Sigmoid colon (tissue), 7 donors: Measurements from ENCODE around the gene DNAH17. TPM values are rescaled to one million over a fixed set of nuclear protein-coding genes. Genes with fewer than 3 reads are reported as not detected.

Experiments used
- DNase-seq: peaks from one replicate; pipeline ENCODE4 v3.0.0-alpha.2; 2019
- H3K27ac ChIP-seq, 4 donors: fragments of 200-600 bp; sonication (generic); one replicate each; pipeline ENCODE4 v1.5.1; 2016 to 2019; ENCODE audit warnings: mild to moderate bottlenecking in 1 of 4
- H3K27me3 ChIP-seq, 3 donors: fragments of 200-600 bp; sonication (generic); one replicate each; pipeline ENCODE4 v1.5.1; 2019; ENCODE audit warnings: mild to moderate bottlenecking in 1 of 3
- H3K36me3 ChIP-seq, 4 donors: fragments of 200-600 bp; sonication (generic); one replicate each; pipeline ENCODE4 v1.5.1; 2016 to 2019
- H3K4me1 ChIP-seq, 4 donors: fragments of 200-600 bp; sonication (generic); one replicate each; pipeline ENCODE4 v1.5.1; 2017 to 2019
- H3K4me3 ChIP-seq, 4 donors: fragments of 200-600 bp; sonication (generic); one replicate each; pipeline ENCODE4 v1.5.1; 2017 to 2019; ENCODE audit warnings: mild to moderate bottlenecking in 2 of 4, moderate library complexity in 1 of 4
- H3K9me3 ChIP-seq, 4 donors: fragments of 200-600 bp in 3 of 4; sonication (generic) in 3 of 4; one replicate each; pipeline versions ENCODE4 v1.5.1 to v1.6.1; 2013 to 2019
- EP300 ChIP-seq, 4 donors: sonication (generic); formaldehyde crosslinking; IDR thresholded peaks; one replicate each; pipeline ENCODE4 v1.6.1; 2017; ENCODE audit warnings: antibody characterized with exemption in 4 of 4
- POLR2A ChIP-seq, 2 donors: fragments of 450-650 bp; IDR thresholded peaks; one replicate each; pipeline ENCODE4 v1.6.1; 2016; ENCODE audit warnings: antibody characterized with exemption in 2 of 2, mild to moderate bottlenecking in 2 of 2, moderate library complexity in 2 of 2
- POLR2AphosphoS5 ChIP-seq, 4 donors: sonication (generic); formaldehyde crosslinking; IDR thresholded peaks; one replicate each; pipeline ENCODE4 v1.6.1; 2017; ENCODE audit warnings: antibody characterized with exemption in 4 of 4
- WGBS, 2 donors: extraction: QIAGEN DNeasy Blood & Tissue Kit; methylation state at CpG; one replicate each; pipeline ENCODE4 v1.1.7; 2013; 5-methylcytosine and 5-hydroxymethylcytosine counted together
- intact Hi-C: fragments of 100-400 bp; cut with DNase I; formaldehyde crosslinking; loops from one replicate; pipeline ENCODE4 v1.15.1; 2023
- polyA plus RNA-seq, 3 donors: library from polyadenylated mRNA; stranded (reverse); fragments of 200-250 nt; gene quantifications; one replicate each; pipeline ENCODE4 v1.2.3, GENCODE V29; 2013
- total RNA-seq, 4 donors: library from RNA; depleted of rRNA; stranded (reverse); fragments of >200 nt; gene quantifications; one replicate each; pipeline ENCODE4 v1.1.0, GENCODE V29; 2016
- TF ChIP-seq, protein P1 (sequence below), 4 experiments: fragments of 450-650 bp in 3 of 4; fragments of 200-600 bp in 1 of 4; IDR thresholded peaks; one replicate each; pipeline ENCODE4 v1.5.1; 2016 to 2019; ENCODE audit warnings: antibody characterized with exemption in 4 of 4, mild to moderate bottlenecking in 3 of 4, moderate library complexity in 2 of 4
- donor health status: healthy with polysubstance abuse.
- donor health status: Bipolar disorder and iron deficiency.
- donor health status: healthy.

The DNAH17 gene, protein sequence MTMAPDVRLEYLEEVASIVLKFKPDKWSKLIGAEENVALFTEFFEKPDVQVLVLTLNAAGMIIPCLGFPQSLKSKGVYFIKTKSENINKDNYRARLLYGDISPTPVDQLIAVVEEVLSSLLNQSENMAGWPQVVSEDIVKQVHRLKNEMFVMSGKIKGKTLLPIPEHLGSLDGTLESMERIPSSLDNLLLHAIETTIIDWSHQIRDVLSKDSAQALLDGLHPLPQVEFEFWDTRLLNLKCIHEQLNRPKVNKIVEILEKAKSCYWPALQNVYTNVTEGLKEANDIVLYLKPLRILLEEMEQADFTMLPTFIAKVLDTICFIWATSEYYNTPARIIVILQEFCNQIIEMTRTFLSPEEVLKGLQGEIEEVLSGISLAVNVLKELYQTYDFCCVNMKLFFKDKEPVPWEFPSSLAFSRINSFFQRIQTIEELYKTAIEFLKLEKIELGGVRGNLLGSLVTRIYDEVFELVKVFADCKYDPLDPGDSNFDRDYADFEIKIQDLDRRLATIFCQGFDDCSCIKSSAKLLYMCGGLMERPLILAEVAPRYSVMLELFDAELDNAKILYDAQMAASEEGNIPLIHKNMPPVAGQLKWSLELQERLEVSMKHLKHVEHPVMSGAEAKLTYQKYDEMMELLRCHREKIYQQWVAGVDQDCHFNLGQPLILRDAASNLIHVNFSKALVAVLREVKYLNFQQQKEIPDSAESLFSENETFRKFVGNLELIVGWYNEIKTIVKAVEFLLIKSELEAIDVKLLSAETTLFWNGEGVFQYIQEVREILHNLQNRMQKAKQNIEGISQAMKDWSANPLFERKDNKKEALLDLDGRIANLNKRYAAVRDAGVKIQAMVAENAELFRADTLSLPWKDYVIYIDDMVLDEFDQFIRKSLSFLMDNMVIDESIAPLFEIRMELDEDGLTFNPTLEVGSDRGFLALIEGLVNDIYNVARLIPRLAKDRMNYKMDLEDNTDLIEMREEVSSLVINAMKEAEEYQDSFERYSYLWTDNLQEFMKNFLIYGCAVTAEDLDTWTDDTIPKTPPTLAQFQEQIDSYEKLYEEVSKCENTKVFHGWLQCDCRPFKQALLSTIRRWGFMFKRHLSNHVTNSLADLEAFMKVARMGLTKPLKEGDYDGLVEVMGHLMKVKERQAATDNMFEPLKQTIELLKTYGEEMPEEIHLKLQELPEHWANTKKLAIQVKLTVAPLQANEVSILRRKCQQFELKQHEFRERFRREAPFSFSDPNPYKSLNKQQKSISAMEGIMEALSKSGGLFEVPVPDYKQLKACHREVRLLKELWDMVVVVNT (N-terminal part only)
- total RNA-seq (under 1 TPM in 3 of 4 donors, not detected in 1; 0.16 to 0.68 (median 0.36) TPM), polyA plus RNA-seq (under 1 TPM in 1 of 3 donors, not detected in 2; 0.07 TPM)

DNA sequence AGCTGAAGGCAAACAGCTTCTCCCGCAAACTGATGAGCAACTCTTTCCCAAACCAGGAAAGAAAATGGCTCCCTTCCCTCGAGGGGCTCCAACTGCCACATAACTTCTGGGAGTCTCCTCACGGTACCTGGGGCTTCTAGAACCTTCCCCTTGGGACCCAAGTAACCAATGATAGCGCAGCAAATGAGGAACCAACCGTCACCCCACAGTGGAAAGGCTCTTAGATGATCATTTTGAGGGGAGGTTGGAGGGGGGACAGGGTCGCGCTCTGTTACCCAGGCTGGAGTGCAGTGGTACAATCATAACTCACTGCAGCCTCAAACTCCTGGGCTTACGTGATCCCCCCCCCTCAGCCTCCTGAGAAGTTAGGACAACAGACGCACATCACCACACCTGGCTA, at the start of gene DNAH17:
TSS of gene DNAH17 (minus strand) at position 101 of the 400 bp plus-strand sequence. CDS start 2,339 bp downstream, outside the sequence.
- DNase-seq, result no peak
- H3K4me3 ChIP-seq, result no peak within 1 kb of the TSS
- intact Hi-C loops, result no loop called here
- H3K9me3 ChIP-seq, result no peaks in the 10 kb centered on the region
- H3K27me3 ChIP-seq, result no peaks in the 10 kb centered on the region
- TF ChIP-seq POLR2AphosphoS5 (IDR thresholded peaks at IDR 0.05), result no peak
- no peak for TF ChIP-seq EP300 (IDR thresholded peaks at IDR 0.05)
- TF ChIP-seq POLR2A (IDR thresholded peaks at IDR 0.05), result no peak
- TF ChIP-seq, protein P1, sequence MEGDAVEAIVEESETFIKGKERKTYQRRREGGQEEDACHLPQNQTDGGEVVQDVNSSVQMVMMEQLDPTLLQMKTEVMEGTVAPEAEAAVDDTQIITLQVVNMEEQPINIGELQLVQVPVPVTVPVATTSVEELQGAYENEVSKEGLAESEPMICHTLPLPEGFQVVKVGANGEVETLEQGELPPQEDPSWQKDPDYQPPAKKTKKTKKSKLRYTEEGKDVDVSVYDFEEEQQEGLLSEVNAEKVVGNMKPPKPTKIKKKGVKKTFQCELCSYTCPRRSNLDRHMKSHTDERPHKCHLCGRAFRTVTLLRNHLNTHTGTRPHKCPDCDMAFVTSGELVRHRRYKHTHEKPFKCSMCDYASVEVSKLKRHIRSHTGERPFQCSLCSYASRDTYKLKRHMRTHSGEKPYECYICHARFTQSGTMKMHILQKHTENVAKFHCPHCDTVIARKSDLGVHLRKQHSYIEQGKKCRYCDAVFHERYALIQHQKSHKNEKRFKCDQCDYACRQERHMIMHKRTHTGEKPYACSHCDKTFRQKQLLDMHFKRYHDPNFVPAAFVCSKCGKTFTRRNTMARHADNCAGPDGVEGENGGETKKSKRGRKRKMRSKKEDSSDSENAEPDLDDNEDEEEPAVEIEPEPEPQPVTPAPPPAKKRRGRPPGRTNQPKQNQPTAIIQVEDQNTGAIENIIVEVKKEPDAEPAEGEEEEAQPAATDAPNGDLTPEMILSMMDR (IDR thresholded peaks at IDR 0.05), result no peak
- no peaks in the 10 kb centered on the region for H3K36me3 ChIP-seq
- 83 to 86% methylated on average over 9 of the region's 9 CpGs for whole genome bisulfite sequencing, 2 donors
- H3K27ac ChIP-seq, result no peak within 1 kb of the TSS
- H3K4me1 ChIP-seq, result no peaks in the 10 kb centered on the region

DNA sequence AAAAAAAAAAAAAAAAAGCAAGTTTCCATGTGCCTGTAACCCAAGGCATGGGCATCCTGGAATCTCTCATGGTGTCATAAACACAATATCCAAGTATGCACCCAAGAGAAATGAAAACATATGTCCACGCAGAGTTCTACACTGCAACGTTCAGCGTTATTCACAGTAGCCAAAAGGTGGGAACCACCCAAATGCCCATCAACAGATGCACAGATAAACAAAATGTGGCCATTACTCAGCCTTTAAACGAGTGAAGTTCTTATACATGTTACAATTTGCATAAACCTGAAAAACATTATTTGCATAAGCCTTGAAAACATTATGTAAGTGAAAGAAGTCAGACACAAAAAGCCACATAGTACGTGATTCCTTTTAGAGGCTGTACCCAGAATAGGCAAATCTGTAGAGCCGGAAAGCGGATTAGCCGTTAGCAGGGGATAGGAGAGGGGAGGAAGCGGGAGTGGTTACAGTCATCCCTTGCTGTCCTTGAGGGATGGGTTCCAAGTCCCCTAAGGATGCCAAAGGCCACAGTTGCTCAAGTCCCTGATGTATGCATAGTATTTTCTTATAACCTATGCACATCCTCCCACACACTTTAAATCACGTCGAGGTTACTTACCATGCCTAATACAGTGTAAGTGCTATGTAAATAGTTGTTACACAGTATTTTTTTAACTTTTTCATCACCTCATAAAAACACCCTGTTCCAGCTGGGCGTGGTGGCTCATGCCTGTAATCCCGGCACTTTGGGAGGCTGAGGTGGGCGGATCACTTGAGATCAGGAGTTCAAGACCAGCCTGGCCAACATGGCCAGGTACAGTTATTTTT, 47.3 kb upstream of the DNAH17 start:
- intact Hi-C loops, result no loop called here
- Histone ChIP-seq H3K4me1 (no peaks in the 10 kb centered on the region), H3K27ac (no peak overlapping the region), H3K9me3 (no peaks in the 10 kb centered on the region), H3K4me3 (no peak overlapping the region), H3K27me3 (no peaks in the 10 kb centered on the region), H3K36me3 (no peaks in the 10 kb centered on the region)
- TF ChIP-seq EP300 (IDR thresholded peaks at IDR 0.05), result no peak
- no peak for TF ChIP-seq POLR2AphosphoS5 (IDR thresholded peaks at IDR 0.05)
- TF ChIP-seq POLR2A (IDR thresholded peaks at IDR 0.05), result no peak
- DNase-seq, result no peak
- WGBS, 2 donors, result 37 to 74% methylated on average over 14 of the region's 14 CpGs

DNA sequence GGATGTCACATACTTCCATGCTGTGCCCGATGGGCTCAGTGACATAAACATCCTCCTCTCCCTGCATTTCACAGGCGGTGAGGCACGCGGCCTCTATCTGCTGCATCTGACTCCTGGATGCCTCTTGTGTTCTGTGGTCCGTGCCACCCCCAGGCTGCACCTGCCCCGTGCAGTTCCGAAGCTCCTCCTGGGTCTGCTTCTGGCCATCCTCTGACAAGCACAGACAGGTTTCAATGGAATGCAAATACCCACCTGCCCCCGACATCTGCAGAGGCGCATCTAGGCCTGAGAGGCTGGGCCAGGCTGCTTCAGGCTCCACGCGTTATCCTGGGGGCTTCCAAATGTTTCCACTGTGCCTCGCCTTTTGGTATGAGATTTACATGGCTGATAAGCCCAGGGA, 46.3 kb upstream of the DNAH17 start:
- intact Hi-C loops, result no loop called here
- no peak for DNase-seq
- no peaks in the 10 kb centered on the region for H3K36me3 ChIP-seq
- H3K9me3 ChIP-seq, result no peaks in the 10 kb centered on the region
- 89 to 91% methylated on average over 12 of the region's 12 CpGs for WGBS, 2 donors
- H3K27ac ChIP-seq, result no peak overlapping the region
- no peak overlapping the region for H3K4me3 ChIP-seq
- H3K27me3 ChIP-seq, result no peaks in the 10 kb centered on the region
- H3K4me1 ChIP-seq, result no peaks in the 10 kb centered on the region
- TF ChIP-seq, protein P1 (IDR thresholded peaks at IDR 0.05), result no peak
- TF ChIP-seq POLR2AphosphoS5 (IDR thresholded peaks at IDR 0.05) (no peak), EP300 (IDR thresholded peaks at IDR 0.05) (no peak), POLR2A (IDR thresholded peaks at IDR 0.05) (no peak)

DNA sequence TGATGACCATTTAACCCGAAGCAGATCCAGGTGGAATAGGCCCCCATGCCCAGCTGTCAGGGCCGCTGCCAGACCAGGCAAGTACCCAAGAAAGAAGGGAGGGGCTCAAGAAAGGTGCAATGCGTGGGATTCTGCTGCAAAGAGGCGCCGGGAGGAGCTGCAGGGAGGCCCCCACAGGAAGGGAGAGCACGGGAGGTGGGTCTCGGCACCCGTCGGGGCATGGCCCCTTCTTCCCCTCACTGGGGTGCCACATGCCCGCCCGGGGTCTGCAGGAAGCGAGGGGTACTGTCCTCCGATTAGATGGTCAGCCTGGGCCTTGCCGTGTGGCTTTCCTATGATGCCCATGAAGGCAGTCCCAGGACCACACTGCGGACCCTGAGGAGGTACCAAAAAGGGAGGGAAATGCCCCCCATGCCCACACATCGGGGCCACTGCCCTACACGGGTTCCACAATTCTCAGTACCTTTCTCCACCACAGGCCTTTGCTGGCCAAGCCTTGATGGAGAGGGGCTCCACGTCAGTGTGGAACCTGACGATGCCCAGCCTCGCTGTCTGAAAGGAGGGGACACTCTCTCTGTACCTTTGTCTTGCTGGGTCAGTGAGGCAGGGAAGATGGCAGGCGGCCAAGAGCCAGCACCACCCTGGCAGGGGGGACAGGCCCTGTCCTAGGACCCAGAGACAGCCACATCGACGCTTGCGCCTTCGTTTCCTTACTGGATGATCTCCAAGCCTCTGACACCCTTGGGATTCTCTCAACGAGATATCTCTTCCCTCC, 45.5 kb upstream of the DNAH17 start:
- Histone ChIP-seq H3K36me3 (no peaks in the 10 kb centered on the region), H3K4me3 (no peak overlapping the region), H3K27me3 (no peaks in the 10 kb centered on the region), H3K4me1 (peaks cover 0 to 7% (median 2%) of the 10 kb centered on the region in 4 donors), H3K27ac (no peak overlapping the region), H3K9me3 (no peaks in the 10 kb centered on the region)
- no peak for DNase-seq
- WGBS, 2 donors, result 89 to 90% methylated on average over 26 of the region's 26 CpGs
- intact Hi-C loops, result no loop called here
- TF ChIP-seq, protein P1 (IDR thresholded peaks at IDR 0.05), result no peak
- no peak for TF ChIP-seq POLR2AphosphoS5 (IDR thresholded peaks at IDR 0.05)
- no peak for TF ChIP-seq POLR2A (IDR thresholded peaks at IDR 0.05)
- TF ChIP-seq EP300 (IDR thresholded peaks at IDR 0.05), result no peak
